NT2/D1 (cell line): ENCODE measurements around the gene PKD2.

Source experiments
- DNase-seq: peaks from one replicate; pipeline ENCODE4 v3.0.0-alpha.2; 2011; ENCODE audit warnings: low read depth, low spot score
- H3K27me3 ChIP-seq: 2 replicates; pipeline ENCODE4 v1.6.0; 2011; ENCODE audit warnings: mild to moderate bottlenecking; ENCODE audit not compliant: insufficient read length, insufficient read depth
- H3K36me3 ChIP-seq: 2 replicates; pipeline ENCODE4 v1.6.1; 2011; ENCODE audit warnings: mild to moderate bottlenecking, low read length, mixed read lengths; ENCODE audit not compliant: insufficient read depth, insufficient read length
- H3K4me1 ChIP-seq: 2 replicates; pipeline ENCODE4 v1.5.1; 2011; ENCODE audit not compliant: insufficient read depth, insufficient read length
- H3K4me3 ChIP-seq: 2 replicates; pipeline ENCODE4 v1.5.1; 2011; ENCODE audit warnings: low read depth; ENCODE audit not compliant: insufficient read length
- H3K9ac ChIP-seq: 2 replicates; pipeline ENCODE4 v1.6.0; 2011; ENCODE audit warnings: low read depth; ENCODE audit not compliant: insufficient read length
- H3K9me3 ChIP-seq: 2 replicates; pipeline ENCODE4 v1.5.1; 2011; ENCODE audit warnings: mild to moderate bottlenecking, low read length; ENCODE audit not compliant: insufficient read depth
- SUZ12 ChIP-seq: IDR thresholded peaks from 2 replicates; pipeline ENCODE4 v1.6.1; 2011; ENCODE audit not compliant: insufficient read length, insufficient read depth; ENCODE audit errors: extremely low read depth
- YY1 ChIP-seq: IDR thresholded peaks from 2 replicates; pipeline ENCODE4 v1.6.1; 2011; ENCODE audit not compliant: insufficient read length, insufficient read depth
- ZNF274 ChIP-seq: IDR thresholded peaks from 2 replicates; pipeline ENCODE4 v1.6.1; 2011; ENCODE audit warnings: mild to moderate bottlenecking, low read depth, low read length

The PKD2 gene

DNA sequence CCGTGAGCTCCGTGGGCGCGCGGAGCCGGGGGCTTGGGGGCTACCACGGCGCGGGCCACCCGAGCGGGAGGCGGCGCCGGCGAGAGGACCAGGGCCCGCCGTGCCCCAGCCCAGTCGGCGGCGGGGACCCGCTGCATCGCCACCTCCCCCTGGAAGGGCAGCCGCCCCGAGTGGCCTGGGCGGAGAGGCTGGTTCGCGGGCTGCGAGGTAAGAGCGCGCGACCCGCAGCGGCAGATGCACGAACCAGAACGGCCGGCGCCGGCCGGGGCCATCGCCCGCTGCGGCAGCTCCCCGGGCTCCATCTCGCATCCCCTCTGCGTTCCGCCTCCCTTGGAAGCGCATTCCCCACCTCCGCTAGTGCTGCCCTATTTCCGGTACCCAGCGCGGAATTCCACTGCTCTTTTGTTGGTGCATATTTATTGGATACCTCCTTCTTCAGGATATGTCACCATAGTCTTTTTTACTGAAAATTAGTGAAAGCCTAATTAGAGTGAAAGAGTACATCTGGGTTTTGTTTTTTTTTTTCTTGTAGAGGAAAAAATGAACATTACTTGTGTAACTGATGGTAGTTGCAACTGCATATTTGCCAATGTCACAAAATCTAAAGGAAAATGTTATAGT lies 797 bp downstream of the PKD2 start:
- peaks cover 2% of the 10 kb centered on the region for H3K4me1 ChIP-seq
- no peaks in the 10 kb centered on the region for H3K9me3 ChIP-seq
- no peak for DNase-seq
- no peaks in the 10 kb centered on the region for H3K36me3 ChIP-seq
- H3K4me3 ChIP-seq = peak overlapping the region; percentile 69
- peak overlapping the region; percentile 91 for H3K9ac ChIP-seq
- H3K27me3 ChIP-seq = peaks cover 15% of the 10 kb centered on the region
- no peak for TF ChIP-seq ZNF274
- no peak for TF ChIP-seq YY1

DNA sequence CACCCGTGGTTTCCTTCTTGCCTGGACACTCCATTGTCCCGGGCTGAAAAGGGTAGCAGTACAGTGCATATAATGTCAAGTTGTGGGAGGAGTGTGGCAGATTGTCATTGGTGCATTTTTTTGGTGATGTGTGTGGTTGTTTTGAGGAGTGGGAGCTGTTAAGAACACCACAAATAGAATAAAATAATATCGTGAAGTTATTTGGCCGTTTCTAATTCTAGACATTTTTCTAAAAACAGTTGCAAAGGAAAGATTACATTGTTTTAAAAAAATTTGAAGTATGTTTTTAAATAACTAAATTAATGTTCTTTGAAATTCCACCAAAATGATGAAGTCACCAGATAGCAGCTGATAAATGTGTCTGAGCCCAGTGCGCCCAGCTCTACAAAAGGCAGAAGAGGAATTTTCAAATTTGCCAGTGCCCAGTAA lies 1.3 kb downstream of the PKD2 start:
- Histone ChIP-seq H3K36me3 (no peaks in the 10 kb centered on the region), H3K9me3 (no peaks in the 10 kb centered on the region), H3K27me3 (peaks cover 15% of the 10 kb centered on the region), H3K4me1 (peaks cover 2% of the 10 kb centered on the region), H3K9ac (peak overlapping the region; percentile 91), H3K4me3 (peak overlapping the region; percentile 69)
- TF ChIP-seq YY1 = no peak
- TF ChIP-seq ZNF274 = no peak
- TF ChIP-seq SUZ12 = no peak
- DNase-seq = no peak

DNA sequence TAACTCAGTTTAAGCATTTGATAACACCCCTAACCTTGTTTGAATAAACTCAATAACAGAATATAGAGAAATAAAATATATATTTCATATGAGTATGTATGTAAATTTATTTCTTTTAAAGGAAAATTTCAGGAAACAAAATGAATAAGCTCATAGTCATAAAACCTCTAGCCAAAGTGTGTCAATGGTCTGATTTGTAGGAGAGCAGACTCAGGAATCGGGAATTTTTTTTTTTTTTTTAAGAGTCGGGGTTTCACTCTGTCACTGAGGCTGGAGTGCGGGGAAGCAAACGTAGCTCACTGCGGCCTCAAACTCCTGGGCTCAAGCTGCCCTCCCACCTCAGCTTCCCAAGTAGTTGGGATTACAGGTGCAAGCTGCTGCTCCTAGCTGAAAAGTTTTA lies 2.4 kb downstream of the PKD2 start:
- Histone ChIP-seq H3K4me1 (peaks cover 4% of the 10 kb centered on the region), H3K9ac (no peak overlapping the region), H3K36me3 (no peaks in the 10 kb centered on the region), H3K4me3 (no peak overlapping the region), H3K9me3 (no peaks in the 10 kb centered on the region), H3K27me3 (peaks cover 15% of the 10 kb centered on the region)
- no peak for DNase-seq
- TF ChIP-seq SUZ12 = no peak

DNA sequence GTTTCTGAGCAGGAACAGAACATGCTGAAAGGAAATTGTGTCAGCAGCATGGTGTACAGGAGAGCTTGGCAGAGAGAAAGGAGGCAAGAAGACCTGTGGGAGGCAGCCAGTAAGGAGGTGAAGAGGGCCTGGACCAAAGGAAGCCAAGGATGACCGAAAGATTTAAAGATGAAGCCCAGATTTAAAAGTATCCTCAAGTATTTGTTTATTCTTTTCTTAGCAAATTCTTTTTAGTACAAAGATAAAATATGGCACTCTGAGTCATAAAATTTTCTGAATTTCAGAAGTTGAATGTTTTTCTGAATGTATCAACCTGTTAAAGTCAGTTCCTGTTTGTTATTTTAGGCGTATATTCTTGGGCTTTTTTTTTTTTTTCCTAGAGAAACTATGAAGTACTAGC lies 3.5 kb downstream of the PKD2 start:
- H3K9ac ChIP-seq = no peak overlapping the region
- TF ChIP-seq YY1 = no peak
- TF ChIP-seq SUZ12 = no peak
- peaks cover 4% of the 10 kb centered on the region for H3K4me1 ChIP-seq
- no peaks in the 10 kb centered on the region for H3K9me3 ChIP-seq
- H3K27me3 ChIP-seq = peaks cover 12% of the 10 kb centered on the region
- no peaks in the 10 kb centered on the region for H3K36me3 ChIP-seq
- DNase-seq = no peak
- no peak overlapping the region for H3K4me3 ChIP-seq

DNA sequence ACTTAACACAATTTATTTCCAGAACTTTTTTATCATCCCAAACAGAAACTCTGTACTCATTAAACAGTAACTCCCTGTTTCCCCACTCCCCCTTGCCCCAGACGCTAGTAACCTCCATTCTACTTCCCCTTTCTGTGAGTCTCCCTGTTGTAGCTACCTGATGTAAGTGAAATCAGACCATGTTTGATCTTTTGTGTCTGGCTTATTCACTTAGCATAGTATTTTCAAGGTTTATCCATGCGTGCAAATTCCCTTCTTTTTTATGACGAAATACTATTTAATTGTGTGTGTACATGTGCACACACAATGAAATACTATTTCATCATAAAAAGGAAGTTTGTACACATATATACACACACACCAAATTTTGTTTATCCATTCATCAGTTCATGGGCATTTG lies 5.2 kb downstream of the PKD2 start:
- TF ChIP-seq ZNF274 = no peak
- TF ChIP-seq YY1 = no peak
- TF ChIP-seq SUZ12 = no peak
- Histone ChIP-seq H3K4me1 (peaks cover 3% of the 10 kb centered on the region), H3K9me3 (no peaks in the 10 kb centered on the region), H3K27me3 (no peaks in the 10 kb centered on the region), H3K4me3 (no peak overlapping the region), H3K9ac (no peak overlapping the region), H3K36me3 (no peaks in the 10 kb centered on the region)
- DNase-seq = no peak

DNA sequence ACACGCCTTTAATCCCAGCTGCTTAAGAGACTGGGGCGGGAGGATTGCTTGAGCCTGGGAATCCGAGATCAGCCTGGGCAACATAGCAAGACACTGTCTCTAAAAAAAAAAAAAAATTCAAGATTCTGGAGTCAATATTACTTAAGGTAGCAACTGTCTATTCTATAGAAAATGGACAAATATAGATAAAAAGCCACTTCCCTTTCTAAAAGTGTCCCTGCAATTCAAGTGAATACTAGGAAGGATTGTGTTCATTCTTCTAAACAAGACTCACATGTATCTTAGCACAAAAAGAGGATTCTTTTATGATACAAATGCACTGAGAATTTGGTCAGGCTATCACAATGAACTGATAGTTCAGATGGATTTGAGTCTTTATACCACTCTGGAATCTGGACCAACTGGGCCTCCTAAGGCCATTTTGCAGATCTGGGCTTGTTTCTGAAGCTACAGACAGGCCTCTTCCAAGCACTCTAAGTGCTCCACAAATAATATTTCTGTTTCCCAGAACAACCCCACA lies 7.0 kb downstream of the PKD2 start:
- H3K9ac ChIP-seq = no peak overlapping the region
- no peak for DNase-seq
- TF ChIP-seq SUZ12 = no peak
- no peak for TF ChIP-seq YY1
- TF ChIP-seq ZNF274 = no peak
- H3K4me1 ChIP-seq = peaks cover 3% of the 10 kb centered on the region
- no peaks in the 10 kb centered on the region for H3K9me3 ChIP-seq
- no peaks in the 10 kb centered on the region for H3K27me3 ChIP-seq
- H3K36me3 ChIP-seq = peaks cover 7% of the 10 kb centered on the region
- no peak overlapping the region for H3K4me3 ChIP-seq

DNA sequence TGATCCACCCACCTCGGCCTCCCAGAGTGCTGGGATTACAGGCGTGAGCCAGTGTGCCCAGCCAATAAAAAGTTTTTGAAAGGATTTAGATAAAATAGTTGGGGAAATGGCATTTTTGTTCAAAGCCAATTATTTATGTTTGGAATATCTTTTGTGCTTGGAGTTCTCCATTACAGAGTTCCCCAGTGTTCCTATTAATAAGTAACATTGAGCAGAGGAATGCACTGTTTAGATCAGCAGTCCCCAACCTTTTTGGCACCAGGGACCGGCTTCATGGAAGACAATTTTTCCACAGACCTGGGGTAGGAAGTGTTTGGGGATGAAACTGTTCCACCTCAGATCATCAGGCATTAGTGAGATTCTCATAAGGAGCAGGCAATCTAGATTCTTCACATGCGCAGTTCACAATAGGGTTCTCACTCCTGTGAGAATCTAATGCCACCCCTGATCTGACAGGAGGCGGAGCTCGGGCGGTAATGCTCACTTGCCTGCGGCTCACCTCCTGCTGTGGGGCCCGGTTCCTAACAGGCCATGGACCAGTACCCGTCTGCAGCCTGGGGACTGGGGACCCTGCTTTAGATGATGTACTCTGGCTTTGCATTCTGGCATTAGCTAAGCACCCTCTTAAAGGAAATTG lies 8.3 kb downstream of the PKD2 start:
- no peaks in the 10 kb centered on the region for H3K27me3 ChIP-seq
- TF ChIP-seq SUZ12 (no peak), ZNF274 (no peak), YY1 (no peak)
- H3K36me3 ChIP-seq = peaks cover 19% of the 10 kb centered on the region
- no peak overlapping the region for H3K9ac ChIP-seq
- H3K4me1 ChIP-seq = peaks cover 3% of the 10 kb centered on the region
- no peak overlapping the region for H3K4me3 ChIP-seq
- DNase-seq = no peak
- no peaks in the 10 kb centered on the region for H3K9me3 ChIP-seq
